ENCODE measurements around the gene NVL. TPM values are rescaled to one million over a fixed set of nuclear protein-coding genes. Genes with fewer than 3 reads are reported as not detected.

NVL gene
- total and polyA plus RNA-seq, 2 of the 4 experiments (the other 2 are of a cell fraction) = 16.5 to 18.4 TPM

DNA sequence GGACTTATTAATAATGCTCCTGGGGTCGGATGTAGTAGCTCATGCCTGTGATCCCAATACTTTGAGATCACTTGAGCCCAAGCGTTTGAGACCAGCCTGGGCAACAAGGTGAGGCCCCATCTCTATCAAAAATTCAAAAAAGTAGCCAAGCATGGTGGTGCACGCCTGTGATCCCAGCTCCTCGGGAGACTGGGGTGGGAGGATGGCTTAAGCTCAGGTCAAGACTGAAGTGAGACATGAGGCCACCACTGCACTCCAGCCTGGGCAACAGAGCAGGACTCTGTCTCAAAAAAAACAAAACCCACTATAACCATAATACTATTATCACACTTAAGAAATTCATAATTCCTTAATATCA lies 148.5 kb downstream of the NVL start:
- no TSS peak for BruUV-seq (replicated peaks)
- no peak overlapping the region for H3K14ac ChIP-seq (replicated peaks; ENCODE audit: low read depth, low read length)
- no peak overlapping the region for H2AK9ac ChIP-seq (replicated peaks; ENCODE audit: low read depth, low read length, poor library complexity)
- POLR2A ChIA-PET (ENCODE audit: unreplicated experiment) = no interaction called here
- peaks cover 22% of the 10 kb centered on the region for H4K20me1 ChIP-seq (ENCODE audit: insufficient read depth, low read length)
- CTCF ChIA-PET = interaction anchor here (0.6 kb wide), 1 partner anchor 1025 kb away, joined by 3 read pairs; no protein-coding TSS in a partner anchor
- peaks cover 0 to 27% of the 10 kb centered on the region in 2 experiments; a peak in 2 of 4 replicates for H3K79me1 ChIP-seq (ENCODE audit: low read depth in 1 of 2, low read length in 2 of 2)
- no peak overlapping the region for H3K4me2 ChIP-seq (ENCODE audit: low read depth, low read length)
- H3K9me3 ChIP-seq (ENCODE audit: control insufficient read depth, insufficient read depth, low read length) = no peaks in the 10 kb centered on the region
- no peak overlapping the region for H3K27ac ChIP-seq (ENCODE audit: insufficient read depth, low read length)
- H2BK15ac ChIP-seq (ENCODE audit: low read depth, low read length) = no peak overlapping the region
- H3K27me3 ChIP-seq (ENCODE audit: control insufficient read depth, insufficient read depth, low read length) = no peaks in the 10 kb centered on the region
- no peak overlapping the region for H2AK5ac ChIP-seq (ENCODE audit: low read depth, low read length)
- intact Hi-C loops (cut with micrococcal nuclease) = no loop called here
- peaks cover 2% of the 10 kb centered on the region; the same call in 1 of the 2 replicates for H3K9me1 ChIP-seq (ENCODE audit: insufficient read depth, low read length)
- no peak overlapping the region for H3K18ac ChIP-seq (ENCODE audit: low read depth, low read length)
- H3K23ac ChIP-seq (ENCODE audit: low read depth, low read length) = no peak overlapping the region
- H4K5ac ChIP-seq (ENCODE audit: low read depth, low read length) = no peak overlapping the region
- ATAC-seq (ENCODE audit: low read depth) (no peak), DNase-seq (no peak)
- no peak overlapping the region for H3K56ac ChIP-seq (ENCODE audit: extremely low read depth, insufficient read depth, low read length)
- WGBS, 2 experiments (ENCODE audit: extremely low coverage in 2 of 2, insufficient read length in 1 of 2) = no CpG with 5 or more reads among the region's 4 CpGs
- H3K4me3 ChIP-seq (ENCODE audit: insufficient read depth, low read depth, low read length) = no peak overlapping the region
- 0 out of 2 replicates have a peak, but pooled peaks cover 4% of the 10 kb centered on the region for H3K4me1 ChIP-seq (ENCODE audit: control insufficient read depth, insufficient read depth, low read length)
- no peaks in the 10 kb centered on the region for H3K36me3 ChIP-seq (ENCODE audit: control insufficient read depth, insufficient read depth, low read length)
- TF ChIP-seq POLR2A (IDR thresholded peaks at IDR 0.05; ENCODE audit: low read depth, low read length) = no peak
- TF ChIP-seq, protein P1, sequence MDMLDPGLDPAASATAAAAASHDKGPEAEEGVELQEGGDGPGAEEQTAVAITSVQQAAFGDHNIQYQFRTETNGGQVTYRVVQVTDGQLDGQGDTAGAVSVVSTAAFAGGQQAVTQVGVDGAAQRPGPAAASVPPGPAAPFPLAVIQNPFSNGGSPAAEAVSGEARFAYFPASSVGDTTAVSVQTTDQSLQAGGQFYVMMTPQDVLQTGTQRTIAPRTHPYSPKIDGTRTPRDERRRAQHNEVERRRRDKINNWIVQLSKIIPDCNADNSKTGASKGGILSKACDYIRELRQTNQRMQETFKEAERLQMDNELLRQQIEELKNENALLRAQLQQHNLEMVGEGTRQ (IDR thresholded peaks at IDR 0.05; ENCODE audit: low read depth, low read length) = no peak
- TF ChIP-seq FOS (IDR thresholded peaks at IDR 0.05; ENCODE audit: low read depth, low read length) = no peak
- TF ChIP-seq SMC3 (IDR thresholded peaks at IDR 0.05; ENCODE audit: low read depth, low read length) = no peak
- TF ChIP-seq BHLHE40 (IDR thresholded peaks at IDR 0.05; ENCODE audit: low read depth, low read length) = no peak
- TF ChIP-seq MAZ (IDR thresholded peaks at IDR 0.05; ENCODE audit: borderline replicate concordance, low read depth, low read length) = no peak
- no peak for TF ChIP-seq RFX5 (IDR thresholded peaks at IDR 0.05; ENCODE audit: low read depth, low read length)
- TF ChIP-seq RCOR1 (IDR thresholded peaks at IDR 0.05; ENCODE audit: insufficient replicate concordance, low read length) = no peak
- no peak for TF ChIP-seq MXI1 (IDR thresholded peaks at IDR 0.05; ENCODE audit: borderline replicate concordance, low read depth, low read length)
- TF ChIP-seq NFE2L2 (IDR thresholded peaks at IDR 0.05; ENCODE audit: low read depth, low read length) = no peak
- TF ChIP-seq CHD1 (IDR thresholded peaks at IDR 0.05; ENCODE audit: low read depth, low read length) = no peak
- no peak for TF ChIP-seq RAD21 (IDR thresholded peaks at IDR 0.05; ENCODE audit: low read length)
- no peak for TF ChIP-seq CEBPB (IDR thresholded peaks at IDR 0.05; ENCODE audit: low read depth, low read length)
- TF ChIP-seq, protein P2, sequence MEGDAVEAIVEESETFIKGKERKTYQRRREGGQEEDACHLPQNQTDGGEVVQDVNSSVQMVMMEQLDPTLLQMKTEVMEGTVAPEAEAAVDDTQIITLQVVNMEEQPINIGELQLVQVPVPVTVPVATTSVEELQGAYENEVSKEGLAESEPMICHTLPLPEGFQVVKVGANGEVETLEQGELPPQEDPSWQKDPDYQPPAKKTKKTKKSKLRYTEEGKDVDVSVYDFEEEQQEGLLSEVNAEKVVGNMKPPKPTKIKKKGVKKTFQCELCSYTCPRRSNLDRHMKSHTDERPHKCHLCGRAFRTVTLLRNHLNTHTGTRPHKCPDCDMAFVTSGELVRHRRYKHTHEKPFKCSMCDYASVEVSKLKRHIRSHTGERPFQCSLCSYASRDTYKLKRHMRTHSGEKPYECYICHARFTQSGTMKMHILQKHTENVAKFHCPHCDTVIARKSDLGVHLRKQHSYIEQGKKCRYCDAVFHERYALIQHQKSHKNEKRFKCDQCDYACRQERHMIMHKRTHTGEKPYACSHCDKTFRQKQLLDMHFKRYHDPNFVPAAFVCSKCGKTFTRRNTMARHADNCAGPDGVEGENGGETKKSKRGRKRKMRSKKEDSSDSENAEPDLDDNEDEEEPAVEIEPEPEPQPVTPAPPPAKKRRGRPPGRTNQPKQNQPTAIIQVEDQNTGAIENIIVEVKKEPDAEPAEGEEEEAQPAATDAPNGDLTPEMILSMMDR (conservative IDR thresholded peaks at IDR 0.05; ENCODE audit: low read depth, low read length) = no peak
- TF ChIP-seq, protein P3, sequence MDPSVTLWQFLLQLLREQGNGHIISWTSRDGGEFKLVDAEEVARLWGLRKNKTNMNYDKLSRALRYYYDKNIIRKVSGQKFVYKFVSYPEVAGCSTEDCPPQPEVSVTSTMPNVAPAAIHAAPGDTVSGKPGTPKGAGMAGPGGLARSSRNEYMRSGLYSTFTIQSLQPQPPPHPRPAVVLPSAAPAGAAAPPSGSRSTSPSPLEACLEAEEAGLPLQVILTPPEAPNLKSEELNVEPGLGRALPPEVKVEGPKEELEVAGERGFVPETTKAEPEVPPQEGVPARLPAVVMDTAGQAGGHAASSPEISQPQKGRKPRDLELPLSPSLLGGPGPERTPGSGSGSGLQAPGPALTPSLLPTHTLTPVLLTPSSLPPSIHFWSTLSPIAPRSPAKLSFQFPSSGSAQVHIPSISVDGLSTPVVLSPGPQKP (IDR thresholded peaks at IDR 0.05; ENCODE audit: borderline replicate concordance, low read depth, low read length) = no peak
- TF ChIP-seq MAFK (IDR thresholded peaks at IDR 0.05; ENCODE audit: low read depth, low read length) = no peak
- no peak overlapping the region for H3K9ac ChIP-seq (ENCODE audit: low read depth, low read length)
- H4K8ac ChIP-seq (ENCODE audit: low read depth in 2 of 2, low read length in 2 of 2) = no peak overlapping the region
- no peak overlapping the region for H3K4ac ChIP-seq (ENCODE audit: low read depth, low read length)
- no peak overlapping the region for H2BK5ac ChIP-seq (ENCODE audit: low read depth, low read length, poor library complexity, severe bottlenecking)
- no peak overlapping the region for H2BK20ac ChIP-seq (ENCODE audit: low read depth, low read length)
- no peak overlapping the region for H2AFZ ChIP-seq (replicated peaks; ENCODE audit: low read length, poor library complexity)
- H4K91ac ChIP-seq (ENCODE audit: insufficient read depth, low read depth, low read length) = no peak overlapping the region
- dilution Hi-C loops (cut with HindIII; ENCODE audit: low sequenced_read_pairs, unreplicated experiment) = no loop called here
- H2BK120ac ChIP-seq (ENCODE audit: low read depth, low read length) = no peak overlapping the region
- in situ Hi-C loops (cut with MboI; ENCODE audit: low sequenced_read_pairs) = no loop called here

Data from IMR-90 (cell line).